Measurements from ENCODE around the gene TTC39B.
"Not testable (repeated sequence)": the region's sequence is repeated elsewhere in the genome, so short reads cannot be mapped to it uniquely, and the experiment has no call there.

The TTC39B gene

GRCh38 chr9:15306757-15307522 is at the start of gene TTC39B:
Gene TTC39B, minus strand, starts transcription at chr9:15307216. Its CDS starts 91 bp downstream, at chr9:15307125.
- DNase-seq (ENCODE audit: low read depth), result peak; percentile 71

GRCh38 chr9:15355669-15356068 is 48.7 kb upstream of the TTC39B start:
- no peak for DNase-seq (ENCODE audit: low read depth)

- no peak for DNase-seq (ENCODE audit: low read depth)
These were observed 47.7 kb upstream of the TTC39B start for GRCh38 chr9:15354713-15355112.

- DNase-seq (ENCODE audit: low read depth), result no peak
These were observed 46.9 kb upstream of the TTC39B start for GRCh38 chr9:15353892-15354291.

GRCh38 chr9:15352306-15352705 is 45.3 kb upstream of the TTC39B start:
- DNase-seq (ENCODE audit: low read depth), result no peak

GRCh38 chr9:15349892-15350761 is 43.1 kb upstream of the TTC39B start:
- DNase-seq (ENCODE audit: low read depth), result no peak

- no peak for DNase-seq (ENCODE audit: low read depth)
These were observed 39.8 kb upstream of the TTC39B start for GRCh38 chr9:15346837-15347236.

- DNase-seq (ENCODE audit: low read depth), result no peak
These were observed 37.2 kb upstream of the TTC39B start for GRCh38 chr9:15344191-15344590.

- DNase-seq (ENCODE audit: low read depth), result no peak
These were observed 26.4 kb upstream of the TTC39B start for GRCh38 chr9:15333376-15333881.

- no peak for DNase-seq (ENCODE audit: low read depth)
These were observed 25.9 kb upstream of the TTC39B start for GRCh38 chr9:15332939-15333338.

- DNase-seq (ENCODE audit: low read depth), result no peak
These were observed 22.6 kb upstream of the TTC39B start for GRCh38 chr9:15329539-15330109.

- no peak for DNase-seq (ENCODE audit: low read depth)
These were observed 21.9 kb upstream of the TTC39B start for GRCh38 chr9:15328946-15329345.

- DNase-seq (ENCODE audit: low read depth), result not testable (repeated sequence)
These were observed 15.7 kb upstream of the TTC39B start for GRCh38 chr9:15322695-15323094.

- DNase-seq (ENCODE audit: low read depth), result not testable (repeated sequence)
These were observed 12.6 kb upstream of the TTC39B start for GRCh38 chr9:15319661-15320060.

- no peak for DNase-seq (ENCODE audit: low read depth)
These were observed 10.8 kb upstream of the TTC39B start for GRCh38 chr9:15317836-15318235.

- no peak for DNase-seq (ENCODE audit: low read depth)
These were observed 4.6 kb upstream of the TTC39B start for GRCh38 chr9:15311607-15312006.

- DNase-seq (ENCODE audit: low read depth), result no peak
These were observed 3.3 kb upstream of the TTC39B start for GRCh38 chr9:15310107-15310850.

- DNase-seq (ENCODE audit: low read depth), result no peak
These were observed 1.5 kb upstream of the TTC39B start for GRCh38 chr9:15308511-15308910.

- no peak for DNase-seq (ENCODE audit: low read depth)
These were observed 466 bp upstream of the TTC39B start for GRCh38 chr9:15307523-15307841.

GRCh38 chr9:15306068-15306756 is 804 bp downstream of the TTC39B start:
- DNase-seq (ENCODE audit: low read depth), result peak; percentile 18

GRCh38 chr9:15305470-15305869 is 1.5 kb downstream of the TTC39B start:
- DNase-seq (ENCODE audit: low read depth), result no peak

All from activated T-cell treated with anti-CD3 and anti-CD28 coated beads for 24 hours (primary cell).